HepG2 (cell line): ENCODE results near the gene PPP1R2B. TPM values are rescaled to one million over a fixed set of nuclear protein-coding genes. Genes with fewer than 3 reads are reported as not detected.

Experiments
- ATAC-seq: fragments of 200-7000 bp; cut with Tn5 transposase; 3 replicates; pipeline ENCODE4 v1.9.1; 2020; ENCODE audit warnings: mild to moderate bottlenecking, moderate library complexity
- BruUV-seq: library from RNA; stranded (reverse); fragments of 400-500 nt; replicated peaks from 2 replicates; lab custom pipeline; 2021; lab: Mats Ljungman, UMichigan
- CTCF ChIA-PET: fragments of 300-600 bp; formaldehyde crosslinking; extraction: SDS; loops from one replicate; lab custom pipeline; 2021; ENCODE audit warnings: low total read pairs, inconsistent platforms, low intra/inter-chr PET ratio; lab: Yijun Ruan, JAX
- POLR2A ChIA-PET: fragments of 350-600 bp; sonication (Branson Sonifier 250); formaldehyde crosslinking; loops from one replicate; lab custom pipeline; 2020; ENCODE audit warnings: antibody characterized with exemption, inconsistent platforms; lab: Yijun Ruan, JAX
- DNase-seq: peaks from one replicate; pipeline ENCODE4 v3.0.0-alpha.2; 2015; ENCODE audit warnings: low spot score
- FAIRE-seq: peaks from 3 replicates; lab custom pipeline; 2011; peaks lifted over from hg19 to GRCh38; lab: Jason Lieb, UNC
- H2AFZ ChIP-seq: one replicate; pipeline ENCODE4 v1.6.1; 2011; ENCODE audit warnings: low read length, inconsistent platforms
- H3K27ac ChIP-seq: fragments of 300-600 bp; 3 replicates; pipeline ENCODE4 v1.8.0; 2011; ENCODE audit warnings: mixed run types, mild to moderate bottlenecking, mixed read lengths, low read length, inconsistent platforms; ENCODE audit not compliant: insufficient read depth; ENCODE audit errors: extremely low read length
- H3K27me3 ChIP-seq, 2 experiments: fragments of 200-600 bp in 1 of 2; 2 replicates in 1 of 2; 3 replicates in 1 of 2; pipeline versions ENCODE4 v1.6.0 to v1.8.0; 2011; ENCODE audit warnings: low read length in 2 of 2, mild to moderate bottlenecking in 2 of 2, moderate library complexity in 2 of 2, inconsistent platforms in 1 of 2; ENCODE audit not compliant: insufficient read depth in 2 of 2, control insufficient read depth in 1 of 2
- H3K36me3 ChIP-seq, 2 experiments: fragments of 200-600 bp in 1 of 2; replicated peaks in 1 of 2; 2 replicates in 1 of 2; 3 replicates in 1 of 2; pipeline versions ENCODE4 v1.5.1 to v1.8.0; 2011; ENCODE audit warnings: low read length in 2 of 2, inconsistent platforms in 1 of 2; ENCODE audit not compliant: insufficient read depth in 2 of 2, control insufficient read depth in 1 of 2
- H3K4me1 ChIP-seq: 2 replicates; pipeline ENCODE4 v1.5.1; 2012; ENCODE audit warnings: low read length, inconsistent platforms; ENCODE audit not compliant: insufficient read depth
- H3K4me2 ChIP-seq: 2 replicates; pipeline ENCODE4 v1.6.0; 2011; ENCODE audit warnings: low read depth, low read length, inconsistent platforms
- H3K4me3 ChIP-seq, 3 experiments: fragments of 200-600 bp in 1 of 3; sonication (generic), shearing (Covaris generic) in 1 of 3; replicated peaks in 1 of 3; 2 replicates each; pipeline ENCODE4 v1.5.1; 2011 to 2016; ENCODE audit warnings: low read length in 3 of 3, inconsistent platforms in 2 of 3, low read depth in 2 of 3, mild to moderate bottlenecking in 2 of 3, control low read depth in 1 of 3, mixed read lengths in 1 of 3; ENCODE audit not compliant: insufficient read depth in 1 of 3
- H3K79me2 ChIP-seq: one replicate; pipeline ENCODE4 v1.6.1; 2011; ENCODE audit warnings: low read length, inconsistent platforms; ENCODE audit not compliant: insufficient read depth
- H3K9ac ChIP-seq: 2 replicates; pipeline ENCODE4 v1.6.0; 2011; ENCODE audit warnings: mild to moderate bottlenecking, low read depth, low read length, inconsistent platforms; ENCODE audit not compliant: insufficient read depth
- H3K9me3 ChIP-seq: 2 replicates; pipeline ENCODE4 v1.5.1; 2012; ENCODE audit warnings: mild to moderate bottlenecking, low read length
- H4K20me1 ChIP-seq: 2 replicates; pipeline ENCODE4 v1.6.0; 2011; ENCODE audit warnings: inconsistent platforms, mild to moderate bottlenecking, low read length, moderate library complexity; ENCODE audit not compliant: insufficient read depth
- ATF7 ChIP-seq, 2 experiments: fragments of 450-650 bp in 1 of 2; sonication (generic) in 1 of 2; formaldehyde crosslinking in 1 of 2; IDR thresholded peaks; 2 replicates each; pipeline versions ENCODE4 v1.4.0 to v1.6.1; 2016 to 2020; ENCODE audit warnings: antibody characterized with exemption in 1 of 2, mild to moderate bottlenecking in 1 of 2, missing genetic modification reagents in 1 of 2
- DPF2 ChIP-seq: sonication (generic); formaldehyde crosslinking; IDR thresholded peaks from 2 replicates; pipeline ENCODE4 v1.4.0; 2020; ENCODE audit warnings: mild to moderate bottlenecking, low read depth, missing genetic modification reagents, borderline replicate concordance
- HMG20B ChIP-seq: conservative IDR thresholded peaks from 2 replicates; pipeline ENCODE4 v1.6.1; 2016; ENCODE audit warnings: missing genetic modification reagents, missing compliant biosample characterization
- HNRNPUL1 ChIP-seq: fragments of 200-400 bp; formaldehyde crosslinking; IDR thresholded peaks from 2 replicates; pipeline ENCODE4 v1.6.1; 2017; ENCODE audit warnings: low read depth, mild to moderate bottlenecking, low read length, moderate library complexity
- HOXA3 ChIP-seq: sonication (generic); formaldehyde crosslinking; IDR thresholded peaks from 2 replicates; pipeline ENCODE4 v1.5.0; 2020; ENCODE audit warnings: missing genetic modification reagents
- MAF1 ChIP-seq: sonication (generic); formaldehyde crosslinking; IDR thresholded peaks from 2 replicates; pipeline ENCODE4 v1.5.0; 2020; ENCODE audit warnings: missing genetic modification reagents, borderline replicate concordance
- MEF2D ChIP-seq: sonication (generic); formaldehyde crosslinking; IDR thresholded peaks from 2 replicates; pipeline ENCODE4 v1.5.1; 2020; ENCODE audit warnings: mild to moderate bottlenecking, missing genetic modification reagents
- SMARCE1 ChIP-seq: fragments of 450-650 bp; IDR thresholded peaks from 2 replicates; pipeline ENCODE4 v1.6.1; 2017; ENCODE audit warnings: borderline replicate concordance
- SP2 ChIP-seq: sonication (generic); formaldehyde crosslinking; IDR thresholded peaks from 2 replicates; pipeline ENCODE4 v1.5.1; 2020; ENCODE audit warnings: mild to moderate bottlenecking, missing genetic modification reagents
- TBP ChIP-seq: sonication (generic); formaldehyde crosslinking; IDR thresholded peaks from 2 replicates; pipeline ENCODE4 v1.5.0; 2020; ENCODE audit warnings: missing genetic modification reagents
- TP53 ChIP-seq: sonication (generic); formaldehyde crosslinking; conservative IDR thresholded peaks from 2 replicates; pipeline ENCODE4 v1.4.0; 2020; ENCODE audit warnings: missing genetic modification reagents
- ZNF34 ChIP-seq: sonication (generic); formaldehyde crosslinking; IDR thresholded peaks from 2 replicates; pipeline ENCODE4 v1.4.0; 2020; ENCODE audit warnings: mild to moderate bottlenecking, missing genetic modification reagents, borderline replicate concordance
- ZNF367 ChIP-seq: sonication (generic); formaldehyde crosslinking; IDR thresholded peaks from 2 replicates; pipeline ENCODE4 v1.4.0; 2020; ENCODE audit warnings: missing genetic modification reagents, borderline replicate concordance
- WGBS: methylation state at CpG from one replicate; pipeline ENCODE4 v1.1.6; 2017; ENCODE audit warnings: low lambda C conversion rate; 5-methylcytosine and 5-hydroxymethylcytosine counted together
- in situ Hi-C: cut with HindIII; loops from 2 replicates; pipeline ENCODE4 v1.10.0; 2017; ENCODE audit warnings: low pct_unique_long_range_greater_than_20kb; ENCODE audit not compliant: extremely low pct_ligation_motif_present
- intact Hi-C: fragments of 100-400 bp; cut with micrococcal nuclease; formaldehyde crosslinking; loops from one replicate; pipeline ENCODE4 v1.10.0; 2022; ENCODE audit not compliant: unreplicated experiment
- polyA plus RNA-seq, 8 experiments: library from polyadenylated mRNA; depleted of rRNA in 3 of 8; stranded (reverse) in 7 of 8; unstranded in 1 of 8; fragments of >200 nt; fragmentation: Illumina TruSeq in 4 of 8; extraction: Trizol in 4 of 8; gene quantifications; 2 replicates each; pipeline versions ENCODE4 v1.2.1 to v1.2.3, GENCODE V29; 2011 to 2016; ENCODE audit warnings: low read depth in 4 of 8, missing spikeins in 1 of 8, mixed read lengths in 1 of 8; ENCODE audit not compliant: insufficient read depth in 1 of 8
- total RNA-seq, 5 experiments: library from RNA; depleted of rRNA; stranded (reverse); fragments of >200 nt; fragmentation: Illumina TruSeq; extraction: Trizol; gene quantifications; 2 replicates each; pipeline ENCODE4 v1.2.3, GENCODE V29; 2016; ENCODE audit warnings: low read depth in 1 of 5
- TF ChIP-seq, protein P1 (sequence below): sonication (generic); formaldehyde crosslinking; IDR thresholded peaks from 2 replicates; pipeline ENCODE4 v1.4.0; 2020; ENCODE audit warnings: mild to moderate bottlenecking, missing genetic modification reagents
- TF ChIP-seq, protein P2 (sequence below): sonication (generic); formaldehyde crosslinking; IDR thresholded peaks from 2 replicates; pipeline ENCODE4 v1.5.1; 2020; ENCODE audit warnings: mild to moderate bottlenecking, missing genetic modification reagents, moderate library complexity
- TF ChIP-seq, protein P3 (sequence below): sonication (generic); formaldehyde crosslinking; IDR thresholded peaks from 2 replicates; pipeline ENCODE4 v1.5.1; 2020; ENCODE audit warnings: missing genetic modification reagents, mild to moderate bottlenecking, borderline replicate concordance
- TF ChIP-seq, protein P4 (sequence below): sonication (generic); formaldehyde crosslinking; IDR thresholded peaks from 2 replicates; pipeline ENCODE4 v1.5.0; 2020; ENCODE audit warnings: missing genetic modification reagents

The PPP1R2B gene
- total and polyA plus RNA-seq, 2 of the 13 experiments (the other 11 are each of a cell fraction or from before 2014, with no cell fraction given) = 0.07 TPM; not detected in 1

DNA sequence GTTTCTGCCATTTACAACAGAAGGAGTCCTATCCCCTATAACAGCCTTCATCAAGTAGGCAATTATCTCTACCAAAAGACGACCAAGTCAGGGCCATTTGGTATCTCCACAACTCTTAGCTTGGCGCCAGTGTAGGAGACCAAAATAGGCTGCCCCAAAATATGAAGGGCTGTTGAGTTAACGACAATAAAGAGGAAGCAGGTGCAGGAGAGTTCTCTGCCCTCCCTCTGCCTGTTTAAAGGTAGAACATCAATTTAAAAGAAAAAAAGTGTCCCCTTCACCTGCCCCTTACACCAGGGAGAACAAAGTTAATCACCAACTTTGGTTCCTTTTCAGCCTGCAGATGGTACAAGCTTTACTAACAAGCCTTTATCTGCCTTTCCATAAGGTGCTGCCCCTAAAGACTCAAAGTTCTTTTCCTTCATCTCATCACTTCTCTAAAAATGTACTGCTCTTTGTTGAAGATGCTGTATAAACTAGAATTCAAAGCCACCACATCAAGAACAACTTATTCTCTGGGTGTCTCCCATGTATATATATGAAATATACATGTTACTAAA is 33.3 kb downstream of the PPP1R2B start:
- POLR2A ChIA-PET = no interaction called here
- no peak for FAIRE-seq
- H4K20me1 ChIP-seq = no peaks in the 10 kb centered on the region

More for the DNA sequence above, 33.3 kb downstream of the PPP1R2B start:
- Histone ChIP-seq H2AFZ (no peak overlapping the region), H3K9ac (no peak overlapping the region), H3K4me2 (no peak overlapping the region), H3K4me1 (no peaks in the 10 kb centered on the region), H3K9me3 (no peaks in the 10 kb centered on the region), H3K27me3 (no peaks in the 10 kb centered on the region; a peak in 1 of 5 replicates), H3K36me3 (no peaks in the 10 kb centered on the region), H3K79me2 (no peaks in the 10 kb centered on the region), H3K27ac (no peak overlapping the region), H3K4me3 (no peak overlapping the region)
- no TSS peak for BruUV-seq
- in situ Hi-C loops = no loop called here
- 0% methylated on average over 3 of the region's 3 CpGs for WGBS
- DNase-seq (no peak), ATAC-seq (no peak)
- intact Hi-C loops = no loop called here
- TF ChIP-seq, protein P1, sequence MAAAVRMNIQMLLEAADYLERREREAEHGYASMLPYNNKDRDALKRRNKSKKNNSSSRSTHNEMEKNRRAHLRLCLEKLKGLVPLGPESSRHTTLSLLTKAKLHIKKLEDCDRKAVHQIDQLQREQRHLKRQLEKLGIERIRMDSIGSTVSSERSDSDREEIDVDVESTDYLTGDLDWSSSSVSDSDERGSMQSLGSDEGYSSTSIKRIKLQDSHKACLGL (CRISPR knock-in tag) = no peak
- no peak for TF ChIP-seq DPF2 (CRISPR knock-in tag)
- TF ChIP-seq, protein P2, sequence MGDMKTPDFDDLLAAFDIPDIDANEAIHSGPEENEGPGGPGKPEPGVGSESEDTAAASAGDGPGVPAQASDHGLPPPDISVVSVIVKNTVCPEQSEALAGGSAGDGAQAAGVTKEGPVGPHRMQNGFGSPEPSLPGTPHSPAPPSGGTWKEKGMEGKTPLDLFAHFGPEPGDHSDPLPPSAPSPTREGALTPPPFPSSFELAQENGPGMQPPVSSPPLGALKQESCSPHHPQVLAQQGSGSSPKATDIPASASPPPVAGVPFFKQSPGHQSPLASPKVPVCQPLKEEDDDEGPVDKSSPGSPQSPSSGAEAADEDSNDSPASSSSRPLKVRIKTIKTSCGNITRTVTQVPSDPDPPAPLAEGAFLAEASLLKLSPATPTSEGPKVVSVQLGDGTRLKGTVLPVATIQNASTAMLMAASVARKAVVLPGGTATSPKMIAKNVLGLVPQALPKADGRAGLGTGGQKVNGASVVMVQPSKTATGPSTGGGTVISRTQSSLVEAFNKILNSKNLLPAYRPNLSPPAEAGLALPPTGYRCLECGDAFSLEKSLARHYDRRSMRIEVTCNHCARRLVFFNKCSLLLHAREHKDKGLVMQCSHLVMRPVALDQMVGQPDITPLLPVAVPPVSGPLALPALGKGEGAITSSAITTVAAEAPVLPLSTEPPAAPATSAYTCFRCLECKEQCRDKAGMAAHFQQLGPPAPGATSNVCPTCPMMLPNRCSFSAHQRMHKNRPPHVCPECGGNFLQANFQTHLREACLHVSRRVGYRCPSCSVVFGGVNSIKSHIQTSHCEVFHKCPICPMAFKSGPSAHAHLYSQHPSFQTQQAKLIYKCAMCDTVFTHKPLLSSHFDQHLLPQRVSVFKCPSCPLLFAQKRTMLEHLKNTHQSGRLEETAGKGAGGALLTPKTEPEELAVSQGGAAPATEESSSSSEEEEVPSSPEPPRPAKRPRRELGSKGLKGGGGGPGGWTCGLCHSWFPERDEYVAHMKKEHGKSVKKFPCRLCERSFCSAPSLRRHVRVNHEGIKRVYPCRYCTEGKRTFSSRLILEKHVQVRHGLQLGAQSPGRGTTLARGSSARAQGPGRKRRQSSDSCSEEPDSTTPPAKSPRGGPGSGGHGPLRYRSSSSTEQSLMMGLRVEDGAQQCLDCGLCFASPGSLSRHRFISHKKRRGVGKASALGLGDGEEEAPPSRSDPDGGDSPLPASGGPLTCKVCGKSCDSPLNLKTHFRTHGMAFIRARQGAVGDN = no peak
- TF ChIP-seq TBP (CRISPR knock-in tag) = no peak
- TF ChIP-seq ZNF34 (CRISPR knock-in tag) = no peak
- no peak for TF ChIP-seq HNRNPUL1
- no peak for TF ChIP-seq SMARCE1
- TF ChIP-seq MAF1 (CRISPR knock-in tag) = no peak
- TF ChIP-seq, protein P3, sequence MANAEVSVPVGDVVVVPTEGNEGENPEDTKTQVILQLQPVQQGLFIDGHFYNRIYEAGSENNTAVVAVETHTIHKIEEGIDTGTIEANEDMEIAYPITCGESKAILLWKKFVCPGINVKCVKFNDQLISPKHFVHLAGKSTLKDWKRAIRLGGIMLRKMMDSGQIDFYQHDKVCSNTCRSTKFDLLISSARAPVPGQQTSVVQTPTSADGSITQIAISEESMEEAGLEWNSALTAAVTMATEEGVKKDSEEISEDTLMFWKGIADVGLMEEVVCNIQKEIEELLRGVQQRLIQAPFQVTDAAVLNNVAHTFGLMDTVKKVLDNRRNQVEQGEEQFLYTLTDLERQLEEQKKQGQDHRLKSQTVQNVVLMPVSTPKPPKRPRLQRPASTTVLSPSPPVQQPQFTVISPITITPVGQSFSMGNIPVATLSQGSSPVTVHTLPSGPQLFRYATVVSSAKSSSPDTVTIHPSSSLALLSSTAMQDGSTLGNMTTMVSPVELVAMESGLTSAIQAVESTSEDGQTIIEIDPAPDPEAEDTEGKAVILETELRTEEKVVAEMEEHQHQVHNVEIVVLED (CRISPR knock-in tag) = no peak
- TF ChIP-seq HOXA3 = no peak
- no peak for TF ChIP-seq ZNF367
- TF ChIP-seq ATF7 (IDR thresholded peaks at IDR 0.05) = no peak
- no peak for TF ChIP-seq ATF7 (CRISPR knock-in tag; IDR thresholded peaks at IDR 0.05)
- TF ChIP-seq, protein P4, sequence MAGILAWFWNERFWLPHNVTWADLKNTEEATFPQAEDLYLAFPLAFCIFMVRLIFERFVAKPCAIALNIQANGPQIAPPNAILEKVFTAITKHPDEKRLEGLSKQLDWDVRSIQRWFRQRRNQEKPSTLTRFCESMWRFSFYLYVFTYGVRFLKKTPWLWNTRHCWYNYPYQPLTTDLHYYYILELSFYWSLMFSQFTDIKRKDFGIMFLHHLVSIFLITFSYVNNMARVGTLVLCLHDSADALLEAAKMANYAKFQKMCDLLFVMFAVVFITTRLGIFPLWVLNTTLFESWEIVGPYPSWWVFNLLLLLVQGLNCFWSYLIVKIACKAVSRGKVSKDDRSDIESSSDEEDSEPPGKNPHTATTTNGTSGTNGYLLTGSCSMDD (CRISPR knock-in tag) = no peak
- no peak for TF ChIP-seq SP2 (CRISPR knock-in tag)
- TF ChIP-seq TP53 (CRISPR knock-in tag) = no peak
- no peak for TF ChIP-seq HMG20B (CRISPR knock-in tag)
- TF ChIP-seq MEF2D (CRISPR knock-in tag) = no peak
- CTCF ChIA-PET = no interaction called here
